ENCODE measurements around the gene GBX2. TPM values are rescaled to one million over a fixed set of nuclear protein-coding genes. Genes with fewer than 3 reads are reported as not detected.

GBX2 gene
- total and polyA plus RNA-seq, 10 of the 15 experiments (the other 5 are each of a cell fraction or from before 2014, with no cell fraction given): not detected

DNA sequence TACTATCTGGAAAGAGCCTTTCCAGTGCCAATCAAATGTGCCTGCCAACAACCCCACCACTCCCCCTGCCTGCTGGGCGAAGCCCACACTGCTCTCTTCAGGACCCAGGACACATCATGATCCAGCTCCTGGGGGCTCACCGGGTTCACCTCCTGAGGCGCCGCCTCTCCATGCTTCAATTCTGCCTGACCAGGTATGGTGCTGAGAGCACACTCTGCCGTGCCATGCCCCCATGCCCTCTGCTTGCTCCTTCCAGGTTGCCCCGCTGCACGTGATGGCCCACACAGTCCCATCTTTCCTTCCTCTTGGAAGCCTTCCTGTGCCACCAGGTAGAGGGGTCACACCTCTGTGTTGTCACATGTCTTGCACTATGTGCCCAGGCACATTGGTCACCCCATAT is 48.5 kb upstream of the GBX2 start:
- ChIA-PET CTCF (no interaction called here), SMC1A (ENCODE audit: uncharacterized antibody, unreplicated experiment) (no interaction called here), POLR2A (no interaction called here), RAD21 (ENCODE audit: unreplicated experiment) (no interaction called here)
- Histone ChIP-seq H3K36me3 (ENCODE audit: control insufficient read depth in 2 of 2, insufficient read depth in 2 of 2, low read length in 1 of 2) (no peaks in the 10 kb centered on the region), H3K9me3 (replicated peaks; ENCODE audit: control insufficient read depth, insufficient read depth, low read length) (no peaks in the 10 kb centered on the region), H3K27ac (ENCODE audit: control insufficient read depth, insufficient read depth) (no peak overlapping the region), H3K9ac (ENCODE audit: control insufficient read depth, insufficient read depth, low read length) (no peak overlapping the region), H2AFZ (ENCODE audit: control insufficient read depth, low read depth, low read length) (no peak overlapping the region), H3K79me2 (ENCODE audit: control insufficient read depth, insufficient read depth, low read length) (no peaks in the 10 kb centered on the region), H3K4me3 (no peak overlapping the region), H3K4me2 (ENCODE audit: control insufficient read depth, insufficient read depth) (no peak overlapping the region), H3K27me3 (replicated peaks in 1 of 2; ENCODE audit: control insufficient read depth in 2 of 2, insufficient read depth in 2 of 2, low read length in 1 of 2) (no peaks in the 10 kb centered on the region; a peak in 2 of 4 replicates), H3K4me1 (ENCODE audit: control insufficient read depth, insufficient read depth, low read length) (no peaks in the 10 kb centered on the region), H4K20me1 (ENCODE audit: control insufficient read depth, insufficient read depth) (no peaks in the 10 kb centered on the region)
- in situ Hi-C loops (cut with MboI): no loop called here
- intact Hi-C loops (cut with micrococcal nuclease; ENCODE audit: unreplicated experiment): no loop called here
- TF ChIP-seq MTA3 (IDR thresholded peaks at IDR 0.05; ENCODE audit: borderline replicate concordance, low read length) (no peak), SUPT20H (IDR thresholded peaks at IDR 0.05; ENCODE audit: borderline replicate concordance, control insufficient read depth, low read depth, low read length) (no peak), CHD2 (IDR thresholded peaks at IDR 0.05; ENCODE audit: borderline replicate concordance, low read depth, low read length) (no peak), CBFB (IDR thresholded peaks at IDR 0.05; ENCODE audit: low read depth) (no peak), IRF4 (IDR thresholded peaks at IDR 0.05; ENCODE audit: low read depth, low read length) (no peak), GABPA (IDR thresholded peaks at IDR 0.05; ENCODE audit: low read depth) (no peak), RAD21 (IDR thresholded peaks at IDR 0.05; ENCODE audit: insufficient read depth, low read depth, low read length) (no peak), BCLAF1 (IDR thresholded peaks at IDR 0.05) (no peak), CBX5 (IDR thresholded peaks at IDR 0.05; ENCODE audit: low read depth) (no peak), CHD4 (IDR thresholded peaks at IDR 0.05) (no peak), PRDM15 (CRISPR knock-in tag; IDR thresholded peaks at IDR 0.05) (no peak), BACH1 (IDR thresholded peaks at IDR 0.05; ENCODE audit: borderline replicate concordance) (no peak), USF1 (IDR thresholded peaks at IDR 0.05; ENCODE audit: borderline replicate concordance, extremely low read length, insufficient read depth, low read depth, low read length) (no peak)
- DNase-seq (ENCODE audit: low read depth, low spot score) (no peak), FAIRE-seq (no peak), ATAC-seq (no peak)
- WGBS (ENCODE audit: insufficient coverage, insufficient replicate concordance, low lambda C conversion rate, missing lambda C conversion rate): 31% methylated on average over 7 of the region's 7 CpGs
- no TSS peak for BruUV-seq (replicated peaks)

Measured in GM12878 (cell line).